ENCODE data around the gene DNAI7.

DNAI7 gene

DNA sequence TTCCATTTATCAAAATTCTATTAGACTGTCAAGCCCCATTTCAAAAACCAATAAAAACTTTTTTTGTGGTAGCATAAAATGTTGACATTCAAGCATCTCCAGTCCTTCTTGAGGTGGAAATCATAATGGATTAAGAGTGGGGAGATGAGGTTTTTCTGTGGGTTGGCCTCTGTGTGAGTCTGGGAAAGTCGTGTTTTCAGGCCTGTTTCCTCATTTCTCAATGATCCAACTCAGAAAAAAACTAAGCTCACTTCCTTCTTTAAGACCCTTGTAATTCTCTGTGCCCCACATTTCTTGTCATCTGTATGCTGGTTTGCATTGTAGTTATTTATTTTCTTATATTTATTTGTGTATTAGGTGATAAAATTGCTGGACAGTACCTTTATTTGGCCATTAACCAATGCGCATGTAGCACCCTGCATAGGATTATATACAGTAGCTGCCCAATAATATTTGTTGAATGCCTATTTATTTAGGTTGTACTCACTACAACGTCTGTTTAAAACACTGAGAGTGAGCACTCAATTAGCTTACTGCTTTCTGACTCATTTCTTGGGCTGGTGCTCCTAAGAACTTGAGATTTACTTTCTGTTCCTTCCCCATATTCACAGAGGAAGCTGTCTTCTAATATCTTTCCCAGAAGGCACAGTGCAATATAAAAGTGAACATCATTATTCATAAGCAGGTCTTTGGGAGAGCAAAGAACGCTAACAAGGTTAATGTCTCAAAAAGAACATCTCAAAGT lies 121.9 kb downstream of the DNAI7 start:
- H4K8ac ChIP-seq (ENCODE audit: low read depth, low read length), result no peak overlapping the region
- H2BK12ac ChIP-seq (ENCODE audit: low read length), result no peak overlapping the region

DNA sequence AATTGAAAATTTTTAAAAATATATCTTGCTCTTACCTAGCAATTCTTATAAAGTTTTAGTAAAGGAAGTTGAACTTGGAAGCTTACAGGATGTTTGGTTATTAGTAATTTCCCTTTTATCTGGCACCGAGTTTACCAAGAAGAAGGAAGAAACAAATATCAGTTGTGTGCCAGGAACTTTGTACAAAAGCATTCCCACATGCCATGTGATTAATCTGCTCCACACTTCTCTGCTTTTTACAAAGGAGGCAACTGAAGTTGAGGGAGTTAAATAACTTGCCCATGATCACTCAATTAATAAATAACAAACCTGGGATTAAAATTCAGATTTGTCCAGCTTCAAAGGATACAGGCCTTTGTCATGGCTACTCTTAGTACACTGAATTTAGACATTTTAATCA lies 123.6 kb downstream of the DNAI7 start:
- H3K14ac ChIP-seq (ENCODE audit: low read length), result no peak overlapping the region
- H3K36me3 ChIP-seq (replicated peaks in 1 of 2; ENCODE audit: control insufficient read depth in 2 of 2, insufficient read depth in 2 of 2, low read length in 2 of 2), result no peaks in the 10 kb centered on the region
- no CpG with 5 or more reads among the region's 1 CpG for WGBS, 2 donors (ENCODE audit: extremely low coverage in 2 of 2, insufficient read length in 2 of 2, insufficient replicate concordance in 1 of 2)
- H2AFZ ChIP-seq (ENCODE audit: low read length), result no peak overlapping the region
- no peak overlapping the region for H2AK5ac ChIP-seq (ENCODE audit: low read depth, low read length)
- H3K4me3 ChIP-seq (ENCODE audit: low read length in 2 of 2), result no peak overlapping the region
- no peak overlapping the region for H2BK5ac ChIP-seq (ENCODE audit: low read length)
- no peaks in the 10 kb centered on the region for H3K9me3 ChIP-seq (replicated peaks in 1 of 2; ENCODE audit: control insufficient read depth in 2 of 2, insufficient read depth in 1 of 2, low read depth in 1 of 2, low read length in 2 of 2)
- no peak overlapping the region for H3K27ac ChIP-seq (replicated peaks; ENCODE audit: low read length)
- H3K9ac ChIP-seq (ENCODE audit: low read depth, low read length, poor library complexity), result no peak overlapping the region
- no peak overlapping the region for H2BK120ac ChIP-seq (ENCODE audit: low read depth, low read length)
- no peak for DNase-seq (ENCODE audit: low spot score)
- H2BK15ac ChIP-seq (ENCODE audit: low read length), result no peak overlapping the region
- H3K23ac ChIP-seq (ENCODE audit: low read depth, low read length, poor library complexity), result no peak overlapping the region
- H3K27me3 ChIP-seq (ENCODE audit: control insufficient read depth in 3 of 3, insufficient read depth in 3 of 3, low read depth in 1 of 3, low read length in 3 of 3), result no peaks in the 10 kb centered on the region
- no peak overlapping the region for H3K18ac ChIP-seq (ENCODE audit: low read length)
- no peaks in the 10 kb centered on the region for H3K79me1 ChIP-seq (ENCODE audit: low read depth, low read length)
- H4K91ac ChIP-seq (ENCODE audit: low read depth, low read length, poor library complexity), result no peak overlapping the region
- H3K4ac ChIP-seq (ENCODE audit: low read length), result no peak overlapping the region
- H2BK12ac ChIP-seq (ENCODE audit: low read length), result no peak overlapping the region
- H3K4me1 ChIP-seq (ENCODE audit: control insufficient read depth in 2 of 2, insufficient read depth in 1 of 2, low read depth in 1 of 2, low read length in 2 of 2), result no peaks in the 10 kb centered on the region
- no peak overlapping the region for H3K4me2 ChIP-seq (ENCODE audit: insufficient read depth, low read length, poor library complexity, severe bottlenecking)
- no peak overlapping the region for H4K8ac ChIP-seq (ENCODE audit: low read depth, low read length)

More for the DNA sequence above, 121.9 kb downstream of the DNAI7 start:
- H3K4me2 ChIP-seq (ENCODE audit: insufficient read depth, low read length, poor library complexity, severe bottlenecking), result no peak overlapping the region
- no peak overlapping the region for H2AFZ ChIP-seq (ENCODE audit: low read length)
- H3K4me3 ChIP-seq (ENCODE audit: low read length in 2 of 2), result no peak overlapping the region
- H3K23ac ChIP-seq (ENCODE audit: low read depth, low read length, poor library complexity), result no peak overlapping the region
- no peak for DNase-seq (ENCODE audit: low spot score)
- no peaks in the 10 kb centered on the region for H3K27me3 ChIP-seq (ENCODE audit: control insufficient read depth in 3 of 3, insufficient read depth in 3 of 3, low read depth in 1 of 3, low read length in 3 of 3)
- H2BK120ac ChIP-seq (ENCODE audit: low read depth, low read length), result no peak overlapping the region
- no peak overlapping the region for H3K14ac ChIP-seq (ENCODE audit: low read length)
- no peak overlapping the region for H3K4ac ChIP-seq (ENCODE audit: low read length)
- H2BK15ac ChIP-seq (ENCODE audit: low read length), result no peak overlapping the region
- H3K18ac ChIP-seq (ENCODE audit: low read length), result no peak overlapping the region
- H2AK5ac ChIP-seq (ENCODE audit: low read depth, low read length), result no peak overlapping the region
- no peaks in the 10 kb centered on the region for H3K79me1 ChIP-seq (ENCODE audit: low read depth, low read length)
- H3K36me3 ChIP-seq (replicated peaks in 1 of 2; ENCODE audit: control insufficient read depth in 2 of 2, insufficient read depth in 2 of 2, low read length in 2 of 2), result no peaks in the 10 kb centered on the region
- no peaks in the 10 kb centered on the region for H3K9me3 ChIP-seq (replicated peaks in 1 of 2; ENCODE audit: control insufficient read depth in 2 of 2, insufficient read depth in 1 of 2, low read depth in 1 of 2, low read length in 2 of 2)
- H3K4me1 ChIP-seq (ENCODE audit: control insufficient read depth in 2 of 2, insufficient read depth in 1 of 2, low read depth in 1 of 2, low read length in 2 of 2), result no peaks in the 10 kb centered on the region
- no peak overlapping the region for H3K9ac ChIP-seq (ENCODE audit: low read depth, low read length, poor library complexity)
- WGBS, 2 donors (ENCODE audit: extremely low coverage in 2 of 2, insufficient read length in 2 of 2, insufficient replicate concordance in 1 of 2), result no CpG with 5 or more reads among the region's 4 CpGs
- H4K91ac ChIP-seq (ENCODE audit: low read depth, low read length, poor library complexity), result no peak overlapping the region
- no peak overlapping the region for H2BK5ac ChIP-seq (ENCODE audit: low read length)
- H3K27ac ChIP-seq (replicated peaks; ENCODE audit: low read length), result no peak overlapping the region

DNA sequence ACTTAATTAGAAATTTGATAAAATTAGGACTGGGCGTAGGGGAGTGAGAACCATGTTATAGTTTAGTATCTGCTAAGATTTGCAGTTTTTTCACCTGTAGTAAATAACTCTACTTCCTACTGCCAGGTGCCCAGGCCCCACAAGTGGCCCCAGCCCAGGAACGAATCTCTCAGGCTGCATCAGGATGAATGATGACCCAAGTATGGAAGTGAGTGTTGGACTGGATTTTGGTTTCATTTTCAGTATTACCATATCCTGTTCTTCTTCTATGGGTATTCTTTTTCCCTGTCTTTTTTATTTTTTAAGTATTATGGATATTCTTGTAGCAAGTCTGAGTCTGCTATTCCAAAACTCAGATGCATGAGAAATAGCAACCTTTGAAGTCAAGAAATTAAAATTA lies 125.7 kb downstream of the DNAI7 start:
- no peaks in the 10 kb centered on the region for H3K36me3 ChIP-seq (replicated peaks in 1 of 2; ENCODE audit: control insufficient read depth in 2 of 2, insufficient read depth in 2 of 2, low read length in 2 of 2)
- H3K79me1 ChIP-seq (ENCODE audit: low read depth, low read length), result no peaks in the 10 kb centered on the region
- H4K8ac ChIP-seq (ENCODE audit: low read depth, low read length), result no peak overlapping the region
- no peak overlapping the region for H3K14ac ChIP-seq (ENCODE audit: low read length)
- H3K27ac ChIP-seq (replicated peaks; ENCODE audit: low read length), result no peak overlapping the region
- no peak overlapping the region for H3K4me2 ChIP-seq (ENCODE audit: insufficient read depth, low read length, poor library complexity, severe bottlenecking)
- no peak overlapping the region for H3K23ac ChIP-seq (ENCODE audit: low read depth, low read length, poor library complexity)
- H3K27me3 ChIP-seq (ENCODE audit: control insufficient read depth in 3 of 3, insufficient read depth in 3 of 3, low read depth in 1 of 3, low read length in 3 of 3), result no peaks in the 10 kb centered on the region
- H3K4me1 ChIP-seq (ENCODE audit: control insufficient read depth in 2 of 2, insufficient read depth in 1 of 2, low read depth in 1 of 2, low read length in 2 of 2), result no peaks in the 10 kb centered on the region
- no peak overlapping the region for H2BK120ac ChIP-seq (ENCODE audit: low read depth, low read length)
- no peak overlapping the region for H4K91ac ChIP-seq (ENCODE audit: low read depth, low read length, poor library complexity)
- no CpG with 5 or more reads among the region's 2 CpGs for WGBS, 2 donors (ENCODE audit: extremely low coverage in 2 of 2, insufficient read length in 2 of 2, insufficient replicate concordance in 1 of 2)
- H3K9ac ChIP-seq (ENCODE audit: low read depth, low read length, poor library complexity), result no peak overlapping the region
- H2AFZ ChIP-seq (ENCODE audit: low read length), result no peak overlapping the region
- H3K18ac ChIP-seq (ENCODE audit: low read length), result no peak overlapping the region
- no peak overlapping the region for H2BK12ac ChIP-seq (ENCODE audit: low read length)
- H2AK5ac ChIP-seq (ENCODE audit: low read depth, low read length), result no peak overlapping the region
- H3K4ac ChIP-seq (ENCODE audit: low read length), result no peak overlapping the region
- no peak overlapping the region for H3K4me3 ChIP-seq (ENCODE audit: low read length in 2 of 2)
- DNase-seq (ENCODE audit: low spot score), result no peak
- no peaks in the 10 kb centered on the region for H3K9me3 ChIP-seq (replicated peaks in 1 of 2; ENCODE audit: control insufficient read depth in 2 of 2, insufficient read depth in 1 of 2, low read depth in 1 of 2, low read length in 2 of 2)
- H2BK15ac ChIP-seq (ENCODE audit: low read length), result no peak overlapping the region
- no peak overlapping the region for H2BK5ac ChIP-seq (ENCODE audit: low read length)

DNA sequence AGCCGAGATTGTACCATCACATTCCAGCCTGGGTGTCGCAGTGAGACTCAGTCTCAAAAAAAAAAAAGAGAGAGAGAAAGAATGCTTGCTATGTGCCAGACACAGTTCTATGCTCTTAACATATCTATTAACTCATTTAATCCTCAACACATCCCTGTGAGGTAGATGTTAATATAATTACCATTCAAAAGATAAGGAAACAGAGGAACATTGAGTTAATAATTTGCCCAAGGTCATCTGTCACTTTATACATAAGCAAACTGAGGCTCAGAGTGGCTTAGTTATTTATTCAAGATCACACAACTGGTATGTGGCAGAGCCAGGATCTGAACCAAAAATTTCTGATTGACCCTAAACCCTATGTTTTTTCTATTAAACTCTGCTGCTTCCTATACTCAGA lies 129.9 kb downstream of the DNAI7 start:
- no peak overlapping the region for H2AK5ac ChIP-seq (ENCODE audit: low read depth, low read length)
- H3K9ac ChIP-seq (ENCODE audit: low read depth, low read length, poor library complexity), result no peak overlapping the region
- H3K79me1 ChIP-seq (ENCODE audit: low read depth, low read length), result no peaks in the 10 kb centered on the region
- no peak overlapping the region for H2AFZ ChIP-seq (ENCODE audit: low read length)
- H3K18ac ChIP-seq (ENCODE audit: low read length), result no peak overlapping the region
- H3K4me3 ChIP-seq (ENCODE audit: low read length in 2 of 2), result no peak overlapping the region
- no peak overlapping the region for H3K14ac ChIP-seq (ENCODE audit: low read length)
- no peaks in the 10 kb centered on the region for H3K36me3 ChIP-seq (replicated peaks in 1 of 2; ENCODE audit: control insufficient read depth in 2 of 2, insufficient read depth in 2 of 2, low read length in 2 of 2)
- no peaks in the 10 kb centered on the region for H3K9me3 ChIP-seq (replicated peaks in 1 of 2; ENCODE audit: control insufficient read depth in 2 of 2, insufficient read depth in 1 of 2, low read depth in 1 of 2, low read length in 2 of 2)
- no peak overlapping the region for H2BK12ac ChIP-seq (ENCODE audit: low read length)
- H2BK15ac ChIP-seq (ENCODE audit: low read length), result no peak overlapping the region
- no peak overlapping the region for H2BK5ac ChIP-seq (ENCODE audit: low read length)
- H3K4ac ChIP-seq (ENCODE audit: low read length), result no peak overlapping the region
- no peak overlapping the region for H3K23ac ChIP-seq (ENCODE audit: low read depth, low read length, poor library complexity)
- H3K4me2 ChIP-seq (ENCODE audit: insufficient read depth, low read length, poor library complexity, severe bottlenecking), result no peak overlapping the region
- no peak for DNase-seq (ENCODE audit: low spot score)
- no peak overlapping the region for H2BK120ac ChIP-seq (ENCODE audit: low read depth, low read length)
- no peaks in the 10 kb centered on the region for H3K4me1 ChIP-seq (ENCODE audit: control insufficient read depth in 2 of 2, insufficient read depth in 1 of 2, low read depth in 1 of 2, low read length in 2 of 2)
- H3K27ac ChIP-seq (replicated peaks; ENCODE audit: low read length), result no peak overlapping the region
- no peak overlapping the region for H4K8ac ChIP-seq (ENCODE audit: low read depth, low read length)
- no CpG with 5 or more reads among the region's 2 CpGs for WGBS, 2 donors (ENCODE audit: extremely low coverage in 2 of 2, insufficient read length in 2 of 2, insufficient replicate concordance in 1 of 2)
- no peaks in the 10 kb centered on the region for H3K27me3 ChIP-seq (ENCODE audit: control insufficient read depth in 3 of 3, insufficient read depth in 3 of 3, low read depth in 1 of 3, low read length in 3 of 3)
- H4K91ac ChIP-seq (ENCODE audit: low read depth, low read length, poor library complexity), result no peak overlapping the region

Data from neuronal stem cell (in vitro differentiated cells).